Measurements from ENCODE around the gene FOXJ3. TPM values are rescaled to one million over a fixed set of nuclear protein-coding genes. Genes with fewer than 3 reads are reported as not detected.

Gene FOXJ3
- total and polyA plus RNA-seq, 2 of the 8 experiments (the other 6 are each of a cell fraction or from before 2014, with no cell fraction given), result 48.6 to 51.9 TPM

- CTCF ChIA-PET (ENCODE audit: partially characterized antibody), result no interaction called here
- peaks cover 0 to 68% of the 10 kb centered on the region in 2 experiments; a peak in 2 of 4 replicates for H3K79me2 ChIP-seq (ENCODE audit: control insufficient read depth in 1 of 2, insufficient read depth in 2 of 2, low read length in 2 of 2)
Measured at GRCh38 chr1:42239041-42239440, 96.0 kb downstream of the FOXJ3 start.

More at GRCh38 chr1:42239041-42239440, 96.0 kb downstream of the FOXJ3 start:
- Histone ChIP-seq H3K27me3 (replicated peaks in 1 of 4; ENCODE audit: control insufficient read depth in 3 of 4, extremely low read depth in 1 of 4, insufficient read depth in 3 of 4, low read length in 3 of 4) (no peaks in the 10 kb centered on the region), H4K20me1 (replicated peaks in 1 of 2; ENCODE audit: control insufficient read depth in 1 of 2, insufficient read depth in 2 of 2, low read length in 2 of 2) (peaks cover 0 to 6% of the 10 kb centered on the region in 2 experiments), H3K9ac (replicated peaks in 1 of 4; ENCODE audit: extremely low read depth in 1 of 4, low read depth in 3 of 4, low read length in 3 of 4) (no peak overlapping the region), H3K56ac (replicated peaks; ENCODE audit: insufficient read length, low read depth, low read length) (no peak overlapping the region), H3K36me3 (ENCODE audit: control insufficient read depth in 2 of 4, insufficient read depth in 4 of 4, low read length in 3 of 4) (peaks cover 0 to 18% (median 6%) of the 10 kb centered on the region in 4 experiments; a peak in 3 of 8 replicates), H3K79me1 (ENCODE audit: low read depth, low read length) (peaks cover 8% of the 10 kb centered on the region), H2BK12ac (ENCODE audit: low read depth, low read length) (no peak overlapping the region), H3K18ac (ENCODE audit: extremely low read depth, low read length) (no peak overlapping the region), H3K4me2 (ENCODE audit: insufficient read depth in 1 of 2, low read depth in 2 of 2, low read length in 2 of 2) (no peak overlapping the region), H2AFZ (ENCODE audit: low read length) (no peak overlapping the region), H2BK15ac (ENCODE audit: low read length) (no peak overlapping the region), H3K14ac (ENCODE audit: insufficient read length) (no peak overlapping the region), H2BK20ac (ENCODE audit: low read length) (no peak overlapping the region), H3K9me3 (ENCODE audit: insufficient read depth in 2 of 2, low read depth in 1 of 2, low read length in 1 of 2) (peaks cover 22 to 24% of the 10 kb centered on the region in 2 experiments), H2BK5ac (ENCODE audit: low read depth, low read length) (no peak overlapping the region), H2BK120ac (replicated peaks; ENCODE audit: low read depth, low read length) (no peak overlapping the region), H2AK5ac (ENCODE audit: low read depth, low read length) (no peak overlapping the region), H3K23me2 (ENCODE audit: low read depth, low read length) (no peaks in the 10 kb centered on the region), H3K23ac (ENCODE audit: insufficient read length) (no peak overlapping the region), H3K4me1 (replicated peaks in 1 of 4; ENCODE audit: control insufficient read depth in 3 of 4, insufficient read depth in 4 of 4, low read length in 3 of 4) (no peaks in the 10 kb centered on the region; a peak in 1 of 7 replicates), H4K8ac (ENCODE audit: extremely low read depth, insufficient read depth, low read length) (no peak overlapping the region), H3K4ac (replicated peaks; ENCODE audit: insufficient read length, low read depth, low read length) (no peak overlapping the region), H4K91ac (replicated peaks; ENCODE audit: insufficient read length, low read length) (no peak overlapping the region), H3K27ac (ENCODE audit: low read depth, low read length) (no peak overlapping the region), H4K5ac (ENCODE audit: insufficient read length, low read depth, low read length) (no peak overlapping the region), H3K4me3 (ENCODE audit: extremely low read depth in 1 of 4, insufficient read depth in 2 of 4, low read depth in 3 of 4, low read length in 4 of 4) (no peak overlapping the region)
- POLR2A ChIA-PET (ENCODE audit: partially characterized antibody), result no interaction called here
- no peak for DNase-seq (ENCODE audit: low read depth in 1 of 2, low spot score in 2 of 2)
- WGBS, 2 experiments (ENCODE audit: extremely low coverage in 1 of 2, insufficient coverage in 1 of 2, insufficient read length in 1 of 2, insufficient replicate concordance in 2 of 2, low coverage in 1 of 2, low lambda C conversion rate in 2 of 2, missing lambda C conversion rate in 1 of 2), result 0% methylated on average over 1 of the region's 1 CpG; no CpG with 5 or more reads in 1 of the 2 experiments
- no peak for FAIRE-seq
- TF ChIP-seq ATF3 (IDR thresholded peaks at IDR 0.05; ENCODE audit: insufficient read depth, low read depth, low read length) (no peak), SAP30 (IDR thresholded peaks at IDR 0.05; ENCODE audit: insufficient read depth, insufficient replicate concordance, low read length) (no peak), TAF7 (optimal IDR thresholded peaks at IDR 0.05; ENCODE audit: borderline replicate concordance, low read depth, low read length) (no peak), CTBP2 (IDR thresholded peaks at IDR 0.05; ENCODE audit: borderline replicate concordance, insufficient read depth, insufficient read length, low read length) (no peak), TCF12 (IDR thresholded peaks at IDR 0.05; ENCODE audit: low read depth, low read length) (no peak), KDM4A (IDR thresholded peaks at IDR 0.05; ENCODE audit: low read depth, low read length, severe bottlenecking) (no peak)

All from H1 (cell line).